HG03354 (cell line): ENCODE results near the gene ZC3H10.

Source experiments
- ATAC-seq: cut with Tn5 transposase; IDR thresholded peaks from one replicate; pipeline ENCODE4 v1.9.1; 2021; ENCODE audit warnings: mild to moderate bottlenecking; ENCODE audit not compliant: unreplicated experiment, poor library complexity, severe bottlenecking

Gene ZC3H10

DNA sequence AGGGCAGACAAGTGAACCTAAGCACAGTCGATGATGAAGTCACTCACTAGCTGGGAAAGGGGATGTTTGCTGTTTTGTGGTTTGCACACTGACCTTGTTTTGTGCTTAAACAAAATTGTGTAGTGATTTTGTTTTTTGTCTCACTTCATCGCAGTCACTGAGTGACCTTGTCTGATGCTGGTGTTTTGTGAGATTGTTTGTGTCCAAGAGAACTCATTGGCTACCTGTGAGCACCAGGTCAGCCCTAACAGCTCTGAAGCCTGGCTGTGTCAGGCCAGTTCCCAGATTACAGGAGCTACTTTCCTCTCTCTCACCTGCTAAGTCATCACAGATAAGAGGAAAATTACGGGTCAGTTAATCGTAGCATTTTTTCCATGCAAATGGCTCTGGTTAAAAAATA lies 6.1 kb downstream of the ZC3H10 start:
- no peak for ATAC-seq

DNA sequence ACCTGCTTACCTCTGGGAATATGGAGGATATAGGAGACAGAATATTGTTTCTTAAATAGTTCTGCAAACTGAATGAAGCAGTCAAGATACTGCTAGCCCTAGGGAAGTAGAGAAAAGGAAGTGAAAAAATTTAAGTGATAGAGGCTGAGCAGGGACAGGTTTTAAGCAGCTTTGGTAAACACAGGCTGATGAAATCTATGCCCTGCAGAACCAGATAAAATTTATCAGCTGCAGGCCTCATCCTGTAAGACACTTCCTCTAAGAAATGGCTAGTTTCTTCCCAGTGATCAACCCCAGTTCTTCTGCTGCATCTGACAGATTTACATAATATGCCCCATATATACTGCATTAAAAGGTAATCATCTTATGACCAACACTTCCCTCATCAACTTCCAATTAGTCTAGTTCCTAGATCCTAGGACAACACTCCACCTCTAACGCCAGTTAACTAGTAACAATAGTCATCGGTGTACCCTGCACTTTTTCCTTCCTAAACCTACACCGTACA lies 8.7 kb downstream of the ZC3H10 start:
- no peak for ATAC-seq

DNA sequence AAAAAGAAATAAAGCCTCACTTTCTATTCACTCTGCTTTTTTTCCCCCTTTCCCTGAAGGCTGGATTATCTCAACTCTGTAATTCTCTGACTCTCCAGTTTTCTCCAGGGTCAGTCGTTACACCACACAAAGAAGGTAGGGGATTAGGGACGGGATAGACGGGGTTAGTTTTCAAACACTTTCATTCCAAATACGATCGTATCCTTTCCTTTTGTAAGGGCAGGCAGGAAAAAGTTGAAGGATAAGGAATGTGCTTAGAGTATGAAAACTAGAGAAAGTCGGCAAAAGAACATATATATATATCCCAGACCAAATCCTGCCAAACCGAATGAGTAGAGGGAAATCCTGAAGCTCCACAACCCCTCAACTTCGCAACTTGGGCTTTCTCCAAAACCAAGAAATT lies 9.4 kb downstream of the ZC3H10 start:
- no peak for ATAC-seq

DNA sequence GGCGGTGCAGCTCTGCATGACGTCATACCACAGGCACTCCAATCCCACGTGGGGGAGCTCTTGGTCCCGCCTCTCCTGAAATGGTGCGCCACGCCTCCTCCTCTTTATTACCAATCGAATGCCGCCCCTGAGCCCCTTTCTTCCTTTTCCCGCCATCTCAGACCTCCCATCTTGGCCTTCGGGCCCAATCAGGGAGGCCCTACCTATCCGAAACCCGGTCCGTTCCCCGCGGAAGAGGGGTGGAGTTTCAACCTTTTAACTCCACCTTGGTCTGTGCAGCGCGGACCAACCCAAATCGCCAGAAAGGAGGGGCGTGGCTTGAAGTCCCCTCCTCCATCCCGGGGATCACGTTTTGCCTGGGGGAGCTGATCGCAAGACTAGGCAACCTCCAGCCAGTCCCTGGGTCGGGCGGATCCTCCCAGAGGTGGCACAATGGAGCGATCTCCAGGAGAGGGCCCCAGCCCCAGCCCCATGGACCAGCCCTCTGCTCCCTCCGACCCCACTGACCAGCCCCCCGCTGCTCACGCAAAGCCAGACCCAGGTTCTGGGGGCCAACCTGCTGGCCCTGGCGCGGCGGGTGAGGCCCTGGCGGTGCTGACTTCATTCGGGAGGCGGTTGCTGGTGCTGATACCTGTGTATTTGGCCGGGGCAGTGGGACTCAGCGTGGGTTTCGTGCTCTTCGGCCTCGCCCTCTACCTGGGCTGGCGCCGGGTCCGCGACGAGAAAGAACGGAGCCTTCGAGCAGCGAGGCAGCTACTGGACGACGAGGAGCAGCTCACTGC lies 10.0 kb downstream of the ZC3H10 start, which contains the start of gene ESYT1:
TSS of gene ESYT1 (plus strand) at position 380 of the 782 bp plus-strand sequence. CDS start at position 433, 53 bp downstream.
- peak; percentile 90 for ATAC-seq

DNA sequence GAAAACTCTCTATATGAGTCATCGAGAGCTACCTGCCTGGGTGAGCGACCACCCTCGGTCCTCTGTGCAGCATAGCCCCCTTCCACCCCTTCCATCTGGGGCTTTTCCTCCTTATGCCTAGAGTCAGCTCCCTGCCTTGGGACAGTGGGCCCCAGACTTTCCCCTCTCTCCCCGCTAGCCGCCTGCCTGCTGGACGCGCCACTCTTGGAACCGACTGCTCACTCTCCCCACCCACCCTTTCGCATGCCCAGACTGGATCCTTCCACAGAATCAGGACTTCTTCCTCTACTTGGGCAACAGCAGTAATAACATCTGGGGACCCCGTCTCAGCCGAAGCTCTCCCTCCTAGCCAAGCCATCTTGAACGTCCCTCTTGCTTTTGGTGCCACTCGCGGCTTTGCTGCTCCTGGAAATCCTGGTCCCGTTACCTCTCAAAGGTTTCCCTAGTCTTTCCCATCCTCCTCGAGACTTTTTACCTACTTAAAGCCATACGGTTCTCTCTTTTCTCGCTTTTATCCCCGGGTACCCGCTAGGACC lies 10.7 kb downstream of the ZC3H10 start:
- ATAC-seq: no peak

DNA sequence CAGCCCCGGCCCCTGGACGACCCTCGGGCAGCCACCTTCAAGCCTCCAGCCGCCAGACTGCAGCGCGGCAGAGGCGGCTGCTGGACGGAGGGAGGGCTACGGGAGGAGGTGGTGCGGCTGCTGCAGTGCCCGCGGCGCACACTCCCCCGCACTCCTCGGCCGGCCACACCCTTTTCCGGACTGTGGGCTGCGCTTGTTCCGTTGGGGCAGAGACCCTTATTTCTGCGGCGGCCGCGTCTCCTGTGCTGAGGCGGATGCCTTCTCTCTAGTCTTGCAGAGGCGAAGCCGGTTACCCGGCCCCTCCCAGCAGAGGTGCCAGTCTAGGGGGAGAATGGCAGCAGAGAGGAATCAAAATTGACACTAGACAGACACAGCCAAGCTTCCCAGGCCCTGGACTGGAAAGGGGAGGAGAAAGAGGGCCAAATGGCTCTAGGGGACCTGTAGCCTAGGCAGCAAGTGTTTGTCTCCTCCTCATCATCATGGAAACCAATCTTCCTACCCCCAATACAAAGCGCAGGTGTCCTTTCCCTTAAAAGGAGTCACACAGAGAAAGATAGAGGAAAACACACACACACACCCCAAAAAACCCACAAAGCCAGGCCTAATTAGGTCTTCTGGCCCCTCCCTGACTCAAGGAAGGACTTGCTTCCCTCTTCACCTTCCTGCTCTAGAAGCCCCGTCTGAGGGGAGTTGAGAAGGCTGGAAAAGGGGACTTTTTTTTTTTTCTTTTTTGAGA lies 11.3 kb downstream of the ZC3H10 start:
- peak; percentile 27 for ATAC-seq

DNA sequence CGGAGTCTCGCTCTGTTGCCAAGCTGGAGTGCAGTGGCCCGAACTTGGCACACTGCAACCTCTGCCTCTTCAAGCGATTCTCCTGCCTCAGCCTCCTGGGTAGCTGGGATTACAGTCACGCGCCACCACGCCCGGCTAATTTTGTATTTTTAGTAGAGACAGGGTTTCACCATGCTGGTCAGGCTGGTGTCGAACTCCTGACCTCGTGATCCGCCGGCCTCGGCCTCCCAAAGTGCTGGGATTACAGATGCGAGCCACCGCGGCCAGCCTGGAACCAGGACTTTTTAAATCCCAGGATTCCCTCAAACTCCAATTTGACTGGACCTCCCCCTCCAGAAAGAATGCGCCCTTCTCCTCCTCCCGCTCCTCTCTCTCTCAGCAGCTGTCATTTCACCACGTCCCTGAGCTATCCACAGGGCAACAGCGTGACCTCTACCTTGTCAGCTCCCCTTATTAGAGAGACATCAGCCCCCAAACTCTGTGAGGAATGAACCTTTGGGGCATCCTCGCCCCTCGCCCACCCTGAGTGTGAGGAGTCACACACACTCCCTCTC lies 12.0 kb downstream of the ZC3H10 start:
- ATAC-seq: no peak

DNA sequence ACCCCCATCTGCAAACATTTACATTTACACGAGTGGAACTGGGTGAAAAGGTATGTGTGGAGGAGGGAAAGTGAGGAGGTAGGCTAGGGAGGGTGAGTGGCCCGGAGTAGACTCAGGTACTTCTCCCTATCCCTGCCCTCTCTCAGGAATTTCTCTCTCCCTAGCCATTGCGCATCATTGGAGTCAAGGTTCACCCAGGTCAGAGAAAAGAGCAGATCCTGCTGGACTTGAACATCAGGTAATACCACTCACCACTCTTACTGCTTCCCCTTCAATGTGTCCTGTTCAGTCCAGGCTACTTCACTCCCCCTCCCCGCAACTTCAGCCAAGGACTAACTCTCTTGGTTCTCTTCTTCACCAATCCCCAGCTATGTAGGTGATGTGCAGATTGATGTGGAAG lies 12.8 kb downstream of the ZC3H10 start:
- ATAC-seq: no peak

DNA sequence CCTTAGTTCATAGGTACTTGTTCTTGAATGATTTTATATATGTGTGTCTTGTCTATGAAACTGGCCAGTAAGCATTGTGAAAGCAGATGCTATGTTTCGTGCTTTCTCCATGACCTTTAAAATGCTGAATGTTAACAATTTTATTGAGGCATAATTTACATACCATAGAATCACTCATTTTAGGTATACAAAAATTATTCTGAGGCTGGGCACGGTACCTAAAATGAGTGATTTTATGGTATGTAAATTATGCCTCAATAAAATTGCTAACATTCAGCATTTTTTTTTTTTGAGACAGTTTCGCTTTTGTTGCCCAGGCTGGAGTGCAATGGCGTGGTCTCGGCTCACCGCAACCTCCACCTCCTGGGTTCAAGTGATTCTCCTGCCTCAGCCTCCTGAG lies 16.8 kb downstream of the ZC3H10 start:
- no peak for ATAC-seq

DNA sequence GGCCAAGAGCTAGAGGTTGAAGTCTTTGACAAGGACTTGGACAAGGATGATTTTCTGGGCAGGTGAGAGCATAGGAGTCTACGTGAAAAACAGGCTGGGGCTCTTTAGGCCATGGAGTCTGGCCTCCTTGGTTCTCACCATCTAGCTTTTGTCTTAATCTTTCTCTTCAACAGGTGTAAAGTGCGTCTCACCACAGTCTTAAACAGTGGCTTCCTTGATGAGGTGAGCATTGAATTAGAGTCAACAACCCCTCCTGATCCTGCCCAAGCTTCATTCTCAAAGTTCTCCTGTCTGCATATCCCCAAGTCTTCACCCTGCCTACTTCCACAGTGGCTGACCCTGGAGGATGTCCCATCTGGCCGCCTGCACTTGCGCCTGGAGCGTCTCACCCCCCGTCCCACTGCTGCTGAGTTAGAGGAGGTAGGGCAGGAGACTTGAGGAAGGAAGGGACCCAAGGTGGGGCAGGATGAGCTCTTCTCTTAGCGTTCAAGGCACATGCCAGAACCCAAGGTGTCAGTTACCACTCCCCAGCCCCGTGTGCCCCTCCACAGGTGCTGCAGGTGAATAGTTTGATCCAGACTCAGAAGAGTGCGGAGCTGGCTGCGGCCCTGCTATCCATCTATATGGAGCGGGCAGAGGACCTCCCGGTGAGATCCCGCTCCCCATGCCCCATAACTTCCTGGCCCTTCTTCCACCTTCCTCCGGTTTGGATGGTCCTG lies 19.9 kb downstream of the ZC3H10 start:
- ATAC-seq: no peak

DNA sequence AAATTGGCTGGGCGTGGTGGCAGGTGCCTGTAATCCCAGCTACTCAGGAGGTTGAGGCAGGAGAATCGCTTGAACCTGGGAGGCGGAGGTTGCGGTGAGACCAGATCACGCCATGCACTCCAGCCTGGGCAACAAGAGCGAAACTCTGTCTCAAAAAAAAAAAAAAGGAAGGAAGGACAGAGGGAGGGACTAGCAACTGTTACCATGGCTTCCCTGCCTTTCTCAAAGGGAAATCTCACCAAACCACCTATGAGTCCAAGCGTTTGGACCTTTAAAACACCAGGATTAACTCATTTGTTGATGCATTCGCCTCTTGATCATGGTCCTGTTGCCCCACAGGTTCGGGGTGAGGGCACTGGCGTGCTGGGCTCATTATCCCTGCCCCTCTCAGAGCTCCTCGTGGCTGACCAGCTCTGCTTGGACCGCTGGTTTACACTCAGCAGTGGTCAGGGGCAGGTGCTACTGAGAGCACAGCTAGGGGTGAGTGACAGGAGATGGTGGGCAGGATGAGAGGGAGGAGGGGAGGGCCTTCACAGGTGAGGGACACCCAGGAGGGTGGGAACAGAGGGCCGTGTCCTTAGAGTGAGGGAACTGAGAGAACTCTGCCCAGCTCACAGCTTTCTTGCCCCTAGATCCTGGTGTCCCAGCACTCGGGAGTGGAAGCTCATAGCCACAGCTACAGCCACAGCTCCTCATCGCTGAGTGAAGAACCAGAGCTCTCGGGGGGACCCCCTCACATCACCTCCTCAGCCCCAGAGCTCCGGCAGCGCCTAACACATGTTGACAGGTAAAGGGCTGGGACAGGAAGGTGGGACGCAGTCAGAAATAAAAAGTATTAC lies 24.1 kb downstream of the ZC3H10 start:
- no peak for ATAC-seq

DNA sequence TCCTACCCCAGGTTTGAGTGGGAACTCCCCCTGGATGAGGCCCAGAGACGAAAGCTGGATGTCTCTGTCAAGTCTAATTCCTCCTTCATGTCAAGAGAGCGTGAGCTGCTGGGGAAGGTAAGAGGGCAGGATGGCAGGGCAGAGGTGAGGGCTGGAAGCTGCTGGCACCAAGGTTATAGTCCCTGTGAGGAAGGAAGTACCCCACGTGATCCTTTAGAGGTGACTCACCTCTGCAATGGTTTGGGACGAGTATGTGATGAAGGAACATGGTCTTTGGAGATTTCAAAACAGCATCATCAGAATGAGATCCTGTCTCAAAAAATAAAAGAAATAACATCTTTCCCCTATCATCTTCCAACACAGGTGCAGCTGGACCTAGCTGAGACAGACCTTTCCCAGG lies 25.2 kb downstream of the ZC3H10 start:
- ATAC-seq: no peak

DNA sequence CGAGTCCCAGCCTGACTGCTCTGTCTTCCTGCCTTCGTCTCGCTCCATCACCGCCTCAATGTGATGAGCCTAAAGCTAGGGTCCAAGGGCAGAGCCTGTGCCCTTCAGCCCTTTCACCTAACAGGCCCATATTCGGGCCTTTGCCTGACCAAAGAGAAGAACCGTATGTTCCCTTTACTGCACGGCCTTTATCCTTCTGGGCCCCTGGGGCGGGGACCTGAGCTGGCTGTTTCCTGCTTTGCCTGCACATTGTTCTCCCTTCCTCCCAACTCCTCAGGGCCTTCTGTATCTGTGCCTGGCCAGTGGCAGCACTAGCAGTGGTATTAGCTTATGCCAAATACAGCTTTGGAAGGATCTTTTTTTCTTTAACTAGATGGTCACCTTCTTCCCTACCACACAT lies 25.8 kb downstream of the ZC3H10 start:
- ATAC-seq: no peak

DNA sequence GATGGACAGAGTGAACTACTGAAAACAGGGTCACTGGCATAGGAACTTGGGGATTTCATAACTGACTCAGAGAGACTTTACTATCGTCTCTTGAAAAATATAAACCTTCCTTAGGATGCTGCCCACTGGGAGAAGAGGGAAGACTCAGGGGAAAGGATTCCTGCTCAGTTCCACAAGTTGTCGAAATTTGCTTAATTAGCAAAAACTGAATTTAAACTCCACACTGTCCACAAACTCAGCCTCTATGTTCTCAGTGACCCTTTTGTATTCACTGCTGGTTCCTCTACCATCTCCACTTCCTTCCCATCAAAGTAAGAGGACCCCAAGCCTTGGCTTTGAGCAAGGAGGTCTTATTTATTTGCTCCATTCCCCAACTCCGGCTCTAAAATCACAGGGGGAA lies 27.2 kb downstream of the ZC3H10 start:
- ATAC-seq: no peak

DNA sequence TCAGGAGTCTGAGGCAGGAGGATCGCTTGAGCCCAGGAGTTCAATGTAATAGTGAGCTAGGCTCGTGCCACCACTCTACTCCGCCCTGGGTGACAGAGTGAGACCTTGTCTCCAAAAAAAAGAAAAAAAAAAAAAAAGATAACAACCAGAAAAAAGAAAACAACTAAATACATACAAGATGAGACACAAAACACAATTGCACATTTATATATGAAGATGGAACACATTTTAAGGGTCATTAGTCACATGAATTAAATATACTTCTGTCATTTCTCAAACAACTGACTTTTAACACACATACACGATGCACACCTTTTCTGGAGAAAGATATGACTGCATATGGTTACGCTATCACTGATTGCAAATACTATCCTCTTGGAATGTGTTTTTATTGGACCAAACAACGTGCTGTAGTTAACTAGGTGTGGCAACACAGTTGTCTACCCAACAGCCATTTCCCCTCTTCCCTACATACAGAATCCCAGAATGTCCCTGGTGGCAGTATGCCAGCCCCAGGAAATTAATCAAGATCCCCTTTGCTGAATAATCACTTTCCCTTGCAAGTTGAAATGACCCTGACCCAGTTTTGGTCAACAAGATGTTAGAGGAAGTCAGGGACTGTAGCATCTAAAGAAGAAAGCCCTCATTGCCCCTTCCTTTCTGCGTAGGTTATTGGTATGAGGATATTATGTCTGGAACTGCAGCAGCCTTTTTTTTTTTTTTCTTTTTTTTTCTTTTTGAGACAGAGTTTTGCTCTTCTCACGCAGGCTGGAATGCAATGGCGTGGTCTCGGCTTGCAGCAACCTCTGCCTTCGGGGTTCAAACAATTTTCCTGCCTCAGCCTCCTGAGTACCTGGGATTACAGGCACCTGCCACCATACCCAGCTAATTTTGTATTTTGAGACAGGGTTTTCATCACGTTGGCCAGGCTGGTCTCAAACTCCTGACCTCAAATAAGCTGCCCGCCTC lies 28.7 kb downstream of the ZC3H10 start:
- no peak for ATAC-seq

DNA sequence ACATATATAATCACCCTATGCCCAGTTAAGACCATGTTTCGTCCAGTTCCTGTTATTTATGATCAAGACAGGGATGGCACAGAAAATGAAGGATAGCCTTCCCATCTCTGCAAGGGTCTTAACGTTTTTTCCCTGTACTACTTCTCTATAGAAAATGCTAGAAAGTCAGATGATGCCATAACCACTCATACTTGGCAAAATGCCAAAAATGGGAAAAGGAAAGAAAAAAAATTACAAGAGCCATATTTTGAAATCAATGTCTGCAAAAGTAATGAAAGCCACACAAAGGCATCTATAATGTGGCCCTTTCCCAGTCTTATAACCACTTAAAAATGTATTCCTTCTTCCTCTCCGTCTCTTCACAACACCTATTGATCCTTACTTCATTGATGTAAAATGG lies 32.5 kb downstream of the ZC3H10 start:
- no peak for ATAC-seq

DNA sequence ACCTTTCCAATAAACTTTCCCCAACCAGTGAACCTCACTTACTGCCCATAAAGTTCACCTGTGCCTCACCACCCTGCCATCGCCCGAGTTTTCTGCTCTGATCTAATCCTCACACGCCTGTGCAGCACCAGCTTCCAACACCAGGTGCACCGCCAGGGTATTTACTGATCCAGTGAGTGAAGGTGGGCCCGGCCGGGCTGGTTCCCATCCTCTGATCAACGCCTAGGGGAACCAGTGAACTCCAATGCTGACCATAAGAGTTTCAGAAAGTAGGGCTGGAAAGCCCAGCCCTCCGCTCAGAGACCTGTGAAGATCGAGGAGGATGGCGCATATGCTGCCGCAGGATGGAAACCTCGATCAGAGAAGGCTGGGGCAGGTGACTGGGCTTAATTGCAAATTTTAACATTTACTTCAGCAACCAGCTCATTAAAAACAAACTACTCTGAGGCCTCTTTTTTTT lies 33.6 kb downstream of the ZC3H10 start:
- ATAC-seq: peak; percentile 64
